Tibial nerve (tissue), 4 donors: Measurements from ENCODE around the gene INTS11.

ENCODE experiments used
- CTCF ChIP-seq, 5 experiments: fragments of 200-600 bp in 3 of 5; fragments of 450-650 bp in 2 of 5; sonication (generic) in 3 of 5; IDR thresholded peaks; one replicate each; pipeline ENCODE4 v1.5.1; 2016 to 2019; ENCODE audit warnings: antibody characterized with exemption in 5 of 5, mild to moderate bottlenecking in 3 of 5, moderate library complexity in 2 of 5
- EP300 ChIP-seq, 2 donors: sonication (generic); formaldehyde crosslinking; IDR thresholded peaks; one replicate each; pipeline ENCODE4 v1.6.1; 2017; ENCODE audit warnings: antibody characterized with exemption in 2 of 2, mild to moderate bottlenecking in 1 of 2
- POLR2A ChIP-seq, 2 donors: fragments of 450-650 bp; IDR thresholded peaks; one replicate each; pipeline ENCODE4 v1.6.1; 2017; ENCODE audit warnings: antibody characterized with exemption in 2 of 2, mild to moderate bottlenecking in 2 of 2, moderate library complexity in 2 of 2

- TF ChIP-seq CTCF (IDR thresholded peaks at IDR 0.05), result no peak
- TF ChIP-seq EP300 (IDR thresholded peaks at IDR 0.05), result no peak
- TF ChIP-seq POLR2A (IDR thresholded peaks at IDR 0.05), result peak in 1 of 2 donors; percentile 10
Measured at GRCh38 chr1:1308756-1309250, 15.7 kb downstream of the INTS11 start.
